NCI-H187 treated with DMSO at 0.1 percent for 48 hours (cell line): ENCODE measurements around the gene HMOX2.

Source experiments
- DNase-seq: peaks from one replicate; lab custom pipeline; 2025; lab: John Stamatoyannopoulos, UW

The HMOX2 gene

GRCh38 chr16:4465977-4466779, 10.0 kb upstream of the HMOX2 start:
- DNase-seq, result no peak

- no peak for DNase-seq
Observed at GRCh38 chr16:4467916-4468315, 8.3 kb upstream of the HMOX2 start.

DNA sequence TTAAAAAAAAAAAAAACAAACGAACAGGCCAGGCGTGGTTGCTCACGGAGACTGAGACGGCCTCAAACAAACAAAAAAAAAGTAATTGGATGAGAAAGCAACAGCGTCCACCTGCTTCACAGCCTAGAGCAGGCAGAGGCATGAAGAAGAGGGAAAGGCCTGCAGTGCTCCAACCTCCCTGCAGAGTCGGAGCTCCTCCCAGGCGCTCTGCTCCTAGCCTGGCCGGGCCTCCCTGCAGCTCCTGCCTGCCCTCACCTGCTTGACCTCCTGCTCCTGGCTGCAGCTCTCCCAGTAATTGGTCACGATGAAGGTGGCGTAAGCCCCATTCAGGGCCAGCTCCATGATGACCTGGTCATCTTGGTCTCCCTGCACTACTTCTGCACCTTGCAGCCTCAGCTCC, 7.2 kb upstream of the HMOX2 start:
- no peak for DNase-seq

GRCh38 chr16:4471869-4472268, 4.3 kb upstream of the HMOX2 start:
- DNase-seq, result no peak

- no peak for DNase-seq
Observed at GRCh38 chr16:4472880-4473279, 3.3 kb upstream of the HMOX2 start.

DNA sequence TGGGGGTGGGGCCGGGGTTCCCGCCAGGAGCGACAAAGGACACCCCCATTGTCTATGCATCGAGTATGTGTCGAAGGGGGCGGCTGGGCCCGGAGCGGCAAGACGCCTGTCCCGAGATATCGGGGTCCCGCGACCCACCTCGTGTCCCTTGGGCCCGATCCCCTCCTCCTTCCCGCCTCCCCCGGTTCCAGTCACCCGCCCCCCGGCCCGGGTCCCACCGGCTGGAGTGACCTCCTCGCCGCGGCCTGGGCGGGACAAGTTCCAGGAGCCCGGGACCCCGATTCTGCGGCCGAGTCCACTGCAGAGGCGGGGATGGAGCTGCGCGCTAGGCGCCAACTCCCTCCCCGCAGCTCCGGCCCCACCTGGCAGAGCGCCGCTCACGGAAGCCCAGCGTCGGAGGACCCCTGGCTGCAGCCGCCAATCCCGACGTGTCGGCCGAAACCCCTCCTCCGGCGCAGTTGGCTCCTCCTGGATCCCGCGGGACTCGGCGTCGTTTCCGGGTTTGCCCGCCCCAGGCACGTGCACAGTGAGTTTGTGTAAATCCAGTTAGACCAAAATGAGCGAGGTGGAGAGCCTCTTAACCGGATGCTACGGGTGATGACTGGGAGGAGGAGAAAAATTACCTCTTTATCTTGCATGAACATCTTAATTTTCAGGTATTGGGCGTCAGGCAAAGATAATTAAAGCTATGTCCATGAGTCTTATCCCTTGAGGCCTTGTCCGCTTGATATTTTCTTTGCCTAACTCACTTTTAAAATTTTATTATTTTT, 1.8 kb upstream of the HMOX2 start, which contains the start of gene NMRAL1:
Gene NMRAL1, minus strand, starts transcription at position 434 of the 770 bp plus-strand sequence. CDS start 493 bp downstream, outside the sequence.
- no peak for DNase-seq

GRCh38 chr16:4477966-4478365, 1.8 kb downstream of the HMOX2 start:
- DNase-seq, result no peak

- no peak for DNase-seq
Observed at GRCh38 chr16:4481526-4481925, 5.3 kb downstream of the HMOX2 start.

- DNase-seq, result no peak
Observed at GRCh38 chr16:4481963-4482362, 5.8 kb downstream of the HMOX2 start.

- DNase-seq, result no peak
Observed at GRCh38 chr16:4486126-4486893, 10.1 kb downstream of the HMOX2 start.

GRCh38 chr16:4487955-4488498, 11.8 kb downstream of the HMOX2 start:
- no peak for DNase-seq

DNA sequence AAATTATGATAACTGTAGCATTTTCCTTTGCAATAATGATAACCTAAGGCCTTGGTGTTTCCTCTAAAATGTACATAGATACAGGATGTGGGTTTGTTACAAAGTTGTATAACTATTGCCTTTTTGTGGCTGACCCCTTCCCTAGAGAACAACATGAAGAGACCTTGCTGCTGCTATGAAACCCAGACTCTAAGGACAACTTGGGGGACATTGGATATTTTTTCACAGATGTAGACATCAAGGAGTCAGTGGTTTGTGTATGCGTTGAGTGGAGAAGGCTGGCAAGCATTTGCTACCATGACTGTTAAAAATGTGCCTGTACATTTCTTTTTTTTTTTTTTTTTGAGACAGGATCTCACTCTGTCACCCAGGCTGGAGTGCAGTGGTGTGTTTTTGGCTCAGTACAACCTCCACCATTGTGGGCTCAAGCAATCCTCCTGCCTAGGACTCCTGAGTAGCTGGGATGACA, 12.3 kb downstream of the HMOX2 start:
- DNase-seq, result no peak

- DNase-seq, result no peak
Observed at GRCh38 chr16:4489030-4489429, 12.8 kb downstream of the HMOX2 start.

DNA sequence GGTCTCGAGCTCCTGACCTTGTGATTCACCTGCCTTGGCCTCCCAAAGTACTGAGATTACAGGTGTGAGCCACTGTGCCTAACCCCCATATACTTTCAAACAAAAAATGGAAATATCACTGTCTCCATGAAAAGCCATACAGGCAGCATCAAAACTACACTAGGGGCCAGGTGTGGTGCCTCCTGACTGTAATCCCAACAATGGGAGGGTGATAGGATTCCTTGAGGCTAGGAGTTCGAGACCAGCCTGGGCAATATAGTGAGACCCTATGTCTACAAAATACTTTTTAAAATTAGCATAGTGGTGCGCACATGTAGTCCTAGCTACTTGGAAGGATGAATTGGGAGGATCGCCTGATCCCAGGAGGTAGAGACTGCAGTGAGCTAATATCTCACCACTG, 15.7 kb downstream of the HMOX2 start:
- no peak for DNase-seq

GRCh38 chr16:4494746-4495490, 18.7 kb downstream of the HMOX2 start:
- DNase-seq, result no peak

GRCh38 chr16:4495766-4496165, 19.6 kb downstream of the HMOX2 start:
- no peak for DNase-seq

DNA sequence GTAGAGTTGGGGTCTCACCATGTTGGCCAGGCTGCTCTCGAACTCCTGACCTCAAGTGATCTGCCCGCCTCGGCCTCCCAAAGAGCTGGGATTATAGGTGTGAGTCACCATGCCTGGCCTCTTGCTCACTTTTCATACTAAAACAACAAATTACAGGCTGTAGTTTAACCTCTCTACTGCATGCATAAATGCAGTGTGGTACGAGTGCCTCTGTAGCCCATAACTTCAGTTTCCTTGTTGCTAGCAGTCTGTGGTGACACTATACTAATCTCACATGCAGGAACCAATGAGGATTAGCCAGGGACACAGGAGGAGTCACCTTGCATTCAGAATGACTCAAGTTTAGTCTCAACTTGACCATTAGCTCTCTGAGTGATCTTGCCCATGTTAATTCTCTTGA, 20.1 kb downstream of the HMOX2 start:
- DNase-seq, result no peak

DNA sequence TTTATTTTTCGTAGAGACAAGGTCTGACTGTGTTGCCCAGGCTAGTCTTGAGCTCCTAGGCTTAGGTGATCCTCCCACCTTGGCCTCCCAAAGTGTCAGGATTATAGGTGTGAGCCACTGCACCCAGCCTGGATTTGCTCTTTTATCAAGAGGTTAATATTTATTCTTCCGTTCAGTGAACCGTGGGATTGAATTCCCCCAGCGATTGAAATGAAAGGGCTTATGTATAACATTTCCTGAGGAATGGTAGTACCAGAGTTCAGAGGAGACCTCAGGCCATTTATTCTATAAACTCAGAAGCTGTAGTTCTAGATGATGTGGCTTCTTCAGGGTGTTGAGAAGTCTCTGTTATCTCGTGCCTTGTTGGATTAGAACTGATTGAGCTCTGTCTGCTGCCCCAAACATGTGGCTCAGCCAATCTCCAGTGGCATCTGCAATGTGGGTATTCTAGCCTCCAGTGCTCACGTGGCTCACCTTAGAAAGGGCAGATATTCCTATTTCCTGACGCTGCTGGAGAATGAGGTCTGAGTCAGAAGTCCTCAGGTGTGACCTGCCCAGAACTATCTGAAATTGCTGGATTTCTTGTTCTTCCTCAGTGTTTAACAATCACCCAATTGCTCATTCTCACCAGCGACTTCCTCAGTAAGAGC, 22.5 kb downstream of the HMOX2 start:
- DNase-seq, result no peak

DNA sequence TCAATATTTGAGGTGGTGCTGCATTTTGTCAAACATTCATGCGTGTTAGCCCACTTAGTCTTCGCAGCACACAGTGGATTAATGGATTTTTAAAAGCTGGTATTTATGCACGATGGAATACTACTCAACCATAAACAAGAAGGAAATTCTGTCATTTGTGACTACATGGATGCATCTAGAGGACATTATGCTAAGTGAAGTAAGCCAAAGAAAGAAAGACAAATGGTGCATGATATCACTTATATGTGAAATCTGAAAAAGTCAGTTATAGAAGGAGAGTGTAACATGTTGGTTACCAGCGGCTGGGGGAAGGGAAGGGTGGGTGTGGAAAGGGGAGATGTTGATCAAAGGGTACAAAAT, 23.0 kb downstream of the HMOX2 start:
- no peak for DNase-seq

- DNase-seq, result no peak
Observed at GRCh38 chr16:4500272-4500671, 24.1 kb downstream of the HMOX2 start.

DNA sequence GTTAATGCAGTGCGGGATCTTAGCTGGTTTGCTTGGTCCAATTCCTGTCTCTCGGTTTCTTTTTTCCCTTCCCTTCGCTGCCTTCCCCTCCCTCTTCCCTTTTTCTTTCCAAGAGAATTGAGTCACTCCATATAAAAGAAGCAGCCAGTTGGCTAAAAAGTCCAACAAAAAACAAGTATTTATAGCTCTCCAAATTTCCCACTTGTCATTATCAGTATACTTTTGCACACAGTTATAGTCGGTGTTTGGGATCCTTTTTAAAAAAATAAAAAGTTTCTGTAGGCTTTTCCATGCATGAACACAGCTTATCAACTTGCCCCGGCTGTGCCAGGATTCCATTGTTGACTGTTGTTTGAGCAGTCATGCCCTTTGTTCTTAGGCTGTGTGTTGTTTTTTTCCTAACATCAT, 24.9 kb downstream of the HMOX2 start:
- no peak for DNase-seq
